ENCODE measurements around the gene PHF5A. TPM values are rescaled to one million over a fixed set of nuclear protein-coding genes. Genes with fewer than 3 reads are reported as not detected.

The PHF5A gene
- total and polyA plus RNA-seq, 2 of the 8 experiments (the other 6 are each of a cell fraction or from before 2014, with no cell fraction given): 119 to 135 TPM

- TF ChIP-seq CHD7 (IDR thresholded peaks at IDR 0.05; ENCODE audit: insufficient replicate concordance, low read length): no peak
These were observed 38.5 kb downstream of the PHF5A start (continued) for GRCh38 chr22:41429951-41430332.

Measured in H1 (cell line).